ENCODE data around the gene MAPKBP1. TPM values are rescaled to one million over a fixed set of nuclear protein-coding genes. Genes with fewer than 3 reads are reported as not detected.
"Not testable (repeated sequence)": the region's sequence is repeated elsewhere in the genome, so short reads cannot be mapped to it uniquely, and the experiment has no call there.

The MAPKBP1 gene
- total RNA-seq, 1 donor from 2014 or later, result 27.2 TPM

GRCh38 chr15:41734079-41734478 lies 40.2 kb upstream of the MAPKBP1 start:
- Mint-ChIP-seq H3K27me3 (ENCODE audit: low read depth) (no peaks in the 10 kb centered on the region), H3K4me1 (ENCODE audit: low read depth) (no peaks in the 10 kb centered on the region), H3K36me3 (ENCODE audit: low read depth) (peaks cover 18% of the 10 kb centered on the region), H3K27ac (ENCODE audit: unreplicated experiment) (no peak overlapping the region), H3K9me3 (ENCODE audit: low read depth) (no peaks in the 10 kb centered on the region), H3K4me3 (ENCODE audit: unreplicated experiment) (no peak overlapping the region)
- no peak for TF ChIP-seq CTCF (IDR thresholded peaks at IDR 0.05)
- DNase-seq (ENCODE audit: low spot score), result no peak

GRCh38 chr15:41735046-41735445 lies 39.2 kb upstream of the MAPKBP1 start:
- H3K9me3 Mint-ChIP-seq (ENCODE audit: low read depth), result no peaks in the 10 kb centered on the region
- H3K4me1 Mint-ChIP-seq (ENCODE audit: low read depth), result no peaks in the 10 kb centered on the region
- DNase-seq (ENCODE audit: low spot score), result no peak
- H3K27ac Mint-ChIP-seq (ENCODE audit: unreplicated experiment), result no peak overlapping the region
- no peaks in the 10 kb centered on the region for H3K27me3 Mint-ChIP-seq (ENCODE audit: low read depth)
- H3K4me3 Mint-ChIP-seq (ENCODE audit: unreplicated experiment), result no peak overlapping the region
- H3K36me3 Mint-ChIP-seq (ENCODE audit: low read depth), result peaks cover 18% of the 10 kb centered on the region
- no peak for TF ChIP-seq CTCF (IDR thresholded peaks at IDR 0.05)

- DNase-seq (ENCODE audit: low spot score); H3K27ac Mint-ChIP-seq (ENCODE audit: unreplicated experiment); H3K4me1 Mint-ChIP-seq (ENCODE audit: low read depth); H3K4me3 Mint-ChIP-seq (ENCODE audit: unreplicated experiment); H3K9me3 Mint-ChIP-seq (ENCODE audit: low read depth); H3K27me3 Mint-ChIP-seq (ENCODE audit: low read depth): not testable (repeated sequence)
- peaks cover 19% of the 10 kb centered on the region for H3K36me3 Mint-ChIP-seq (ENCODE audit: low read depth)
Observed at GRCh38 chr15:41735492-41735891, 38.8 kb upstream of the MAPKBP1 start.

GRCh38 chr15:41746802-41747201 lies 27.5 kb upstream of the MAPKBP1 start:
- H3K27ac Mint-ChIP-seq (ENCODE audit: unreplicated experiment), result no peak overlapping the region
- DNase-seq (ENCODE audit: low spot score), result no peak
- no peak overlapping the region for H3K4me3 Mint-ChIP-seq (ENCODE audit: unreplicated experiment)
- peaks cover 31% of the 10 kb centered on the region for H3K36me3 Mint-ChIP-seq (ENCODE audit: low read depth)
- H3K27me3 Mint-ChIP-seq (ENCODE audit: low read depth), result no peaks in the 10 kb centered on the region
- no peaks in the 10 kb centered on the region for H3K9me3 Mint-ChIP-seq (ENCODE audit: low read depth)
- no peaks in the 10 kb centered on the region for H3K4me1 Mint-ChIP-seq (ENCODE audit: low read depth)
- TF ChIP-seq CTCF (IDR thresholded peaks at IDR 0.05), result no peak

GRCh38 chr15:41756198-41756597 lies 18.1 kb upstream of the MAPKBP1 start:
- no peak overlapping the region for H3K4me3 Mint-ChIP-seq (ENCODE audit: unreplicated experiment)
- H3K36me3 Mint-ChIP-seq (ENCODE audit: low read depth), result peaks cover 18% of the 10 kb centered on the region
- DNase-seq (ENCODE audit: low spot score), result no peak
- H3K9me3 Mint-ChIP-seq (ENCODE audit: low read depth), result no peaks in the 10 kb centered on the region
- H3K27me3 Mint-ChIP-seq (ENCODE audit: low read depth), result no peaks in the 10 kb centered on the region
- H3K27ac Mint-ChIP-seq (ENCODE audit: unreplicated experiment), result no peak overlapping the region
- no peak for TF ChIP-seq CTCF (IDR thresholded peaks at IDR 0.05)
- H3K4me1 Mint-ChIP-seq (ENCODE audit: low read depth), result no peaks in the 10 kb centered on the region

- TF ChIP-seq CTCF (IDR thresholded peaks at IDR 0.05), result peak; percentile 82
- Mint-ChIP-seq H3K9me3 (ENCODE audit: low read depth) (no peaks in the 10 kb centered on the region), H3K4me3 (ENCODE audit: unreplicated experiment) (peak overlapping the region; percentile 80), H3K27ac (ENCODE audit: unreplicated experiment) (peak overlapping the region; percentile 92), H3K4me1 (ENCODE audit: low read depth) (peaks cover 43% of the 10 kb centered on the region), H3K27me3 (ENCODE audit: low read depth) (no peaks in the 10 kb centered on the region), H3K36me3 (ENCODE audit: low read depth) (peaks cover 1% of the 10 kb centered on the region)
- no peak for DNase-seq (ENCODE audit: low spot score)
Observed at GRCh38 chr15:41772720-41773331, 1.5 kb upstream of the MAPKBP1 start.

All from chondrocyte (in vitro differentiated cells).